DOHH2 (cell line): ENCODE measurements around the gene SIPA1L3.

Source experiments
- CTCF ChIP-seq: fragments of 200-600 bp; sonication (generic); IDR thresholded peaks from one replicate; pipeline ENCODE4 v1.5.1; 2014; ENCODE audit warnings: antibody characterized with exemption, mild to moderate bottlenecking, low read depth, low read length; ENCODE audit not compliant: poor library complexity, severe bottlenecking
- EZH2phosphoT487 ChIP-seq: fragments of 200-600 bp; sonication (generic); IDR thresholded peaks from 2 replicates; pipeline ENCODE4 v1.6.1; 2017; ENCODE audit warnings: borderline replicate concordance, mild to moderate bottlenecking, antibody characterized with exemption, low read length, moderate library complexity, mixed read lengths

- TF ChIP-seq CTCF: no peak
- no peak for TF ChIP-seq EZH2phosphoT487
Observed at GRCh38 chr19:37964109-37964508, 57.1 kb downstream of the SIPA1L3 start.
